ENCODE data around the gene RASA3.

- TF ChIP-seq CTCF (IDR thresholded peaks at IDR 0.05) = no peak
- no peak for TF ChIP-seq POLR2AphosphoS5 (IDR thresholded peaks at IDR 0.05)
Measured at GRCh38 chr13:114122591-114123211, 9.7 kb downstream of the RASA3 start.
